Transverse colon (tissue), 4 donors: ENCODE data around the gene ZBTB16. TPM values are rescaled to one million over a fixed set of nuclear protein-coding genes. Genes with fewer than 3 reads are reported as not detected.

Source experiments
- DNase-seq: peaks from one replicate; pipeline ENCODE4 v3.0.0-alpha.2; 2019
- H3K27ac ChIP-seq, 4 donors: fragments of 200-600 bp; sonication (generic); 2 replicates each; pipeline ENCODE4 v1.5.1; 2016 to 2018; ENCODE audit warnings: inconsistent platforms in 4 of 4
- H3K27me3 ChIP-seq: fragments of 200-600 bp; sonication (generic); 2 replicates; pipeline ENCODE4 v1.5.1; 2017; ENCODE audit warnings: inconsistent platforms
- H3K36me3 ChIP-seq, 4 donors: fragments of 200-600 bp; sonication (generic); 2 replicates each; pipeline ENCODE4 v1.5.1; 2017 to 2019; ENCODE audit warnings: inconsistent platforms in 4 of 4
- H3K4me1 ChIP-seq, 4 donors: fragments of 200-600 bp; sonication (generic); 2 replicates each; pipeline ENCODE4 v1.5.1; 2017 to 2020; ENCODE audit warnings: inconsistent platforms in 4 of 4
- H3K4me3 ChIP-seq, 4 donors: fragments of 200-600 bp; sonication (generic); 1 replicate in 1 of 4; 2 replicates in 3 of 4; pipeline versions ENCODE4 v1.5.1 to v1.6.1; 2017 to 2019; ENCODE audit warnings: inconsistent platforms in 4 of 4
- H3K9me3 ChIP-seq, 2 donors: fragments of 200-600 bp; sonication (generic); 2 replicates each; pipeline ENCODE4 v1.5.1; 2017 to 2019; ENCODE audit warnings: inconsistent platforms in 2 of 2
- EP300 ChIP-seq: sonication (generic); formaldehyde crosslinking; IDR thresholded peaks from one replicate; pipeline ENCODE4 v1.6.1; 2017; ENCODE audit warnings: antibody characterized with exemption, low read depth
- POLR2A ChIP-seq: fragments of 450-650 bp; IDR thresholded peaks from one replicate; pipeline ENCODE4 v1.6.1; 2016; ENCODE audit warnings: antibody characterized with exemption, mild to moderate bottlenecking, moderate library complexity
- POLR2AphosphoS5 ChIP-seq, 3 donors: sonication (generic); formaldehyde crosslinking; IDR thresholded peaks; one replicate each; pipeline ENCODE4 v1.6.1; 2016; ENCODE audit warnings: antibody characterized with exemption in 3 of 3
- WGBS, 2 donors: methylation state at CpG; one replicate each; pipeline ENCODE4 v1.1.5; 2018; ENCODE audit warnings: low coverage in 1 of 2; 5-methylcytosine and 5-hydroxymethylcytosine counted together
- in situ Hi-C, 4 donors: fragments of 200-750 bp; cut with MboI; loops; one replicate each; pipeline versions ENCODE4 v1.15.0 to v1.15.1; 2017; ENCODE audit warnings: low sequenced_read_pairs in 3 of 4, low pct_ligation_motif_present in 1 of 4, low pct_unique_long_range_greater_than_20kb in 1 of 4
- intact Hi-C: fragments of 100-400 bp; cut with DNase I; formaldehyde crosslinking; loops from one replicate; pipeline ENCODE4 v1.15.1; 2023; ENCODE audit warnings: low total_unique reads
- total RNA-seq, 4 donors: library from RNA; depleted of rRNA; stranded (reverse); fragments of >200 nt; gene quantifications; one replicate each; pipeline ENCODE4 v1.1.0, GENCODE V29; 2016
- TF ChIP-seq, protein P1 (sequence below), 5 experiments: fragments of 200-600 bp in 3 of 5; fragments of 450-650 bp in 2 of 5; sonication (generic) in 3 of 5; IDR thresholded peaks; 1 replicate in 2 of 5; 2 replicates in 3 of 5; pipeline ENCODE4 v1.5.1; 2016 to 2017; ENCODE audit warnings: antibody characterized with exemption in 5 of 5, inconsistent platforms in 3 of 5, mild to moderate bottlenecking in 2 of 5, moderate library complexity in 1 of 5

The ZBTB16 gene
- total RNA-seq, 4 donors from 2014 or later = 108 to 271 (median 155) TPM

DNA sequence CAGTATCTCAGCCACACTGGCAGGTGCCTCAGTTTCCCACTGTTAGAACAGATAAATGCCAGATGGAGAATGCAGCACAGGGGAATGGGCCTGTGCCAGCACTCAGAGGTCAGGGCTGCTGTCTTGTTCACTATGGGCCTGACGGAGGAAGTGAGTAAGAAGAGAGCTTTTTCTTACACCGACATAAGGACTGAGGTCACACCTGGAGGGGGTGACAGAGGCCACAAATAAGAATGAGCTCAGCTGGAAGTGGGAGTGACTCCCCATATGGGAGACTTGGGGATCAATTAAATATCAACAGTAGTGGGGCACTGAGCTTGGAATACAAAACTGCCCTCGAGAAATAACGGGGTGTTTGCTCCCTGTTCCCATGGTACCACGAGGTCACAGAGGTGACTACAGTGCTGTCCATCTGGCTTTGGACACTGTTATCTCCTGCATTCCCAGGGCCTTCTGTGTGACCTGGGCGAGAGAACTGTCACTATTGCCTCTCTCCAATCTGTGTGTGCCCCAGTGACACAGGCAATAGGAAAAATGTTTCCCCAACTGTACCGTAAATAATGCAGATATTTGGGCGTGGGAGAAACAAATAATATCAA lies 142.6 kb downstream of the ZBTB16 start:
- Histone ChIP-seq H3K27me3 (no peaks in the 10 kb centered on the region), H3K4me1 (peaks cover 12 to 35% (median 23%) of the 10 kb centered on the region in 4 donors), H3K36me3 (peaks cover 0 to 5% (median 0%) of the 10 kb centered on the region in 4 donors), H3K4me3 (no peak overlapping the region), H3K9me3 (no peaks in the 10 kb centered on the region), H3K27ac (peak overlapping the region in 3 of 4 donors; percentile 88 to 91 (median 89))
- DNase-seq = no peak
- 79 to 93% methylated on average over 3 to 8 of the region's 8 CpGs for WGBS, 2 donors
- in situ Hi-C loops = no loop called here
- intact Hi-C loops = no loop called here
- TF ChIP-seq POLR2A (no peak), EP300 (no peak), POLR2AphosphoS5 (IDR thresholded peaks at IDR 0.05) (no peak)
- TF ChIP-seq, protein P1, sequence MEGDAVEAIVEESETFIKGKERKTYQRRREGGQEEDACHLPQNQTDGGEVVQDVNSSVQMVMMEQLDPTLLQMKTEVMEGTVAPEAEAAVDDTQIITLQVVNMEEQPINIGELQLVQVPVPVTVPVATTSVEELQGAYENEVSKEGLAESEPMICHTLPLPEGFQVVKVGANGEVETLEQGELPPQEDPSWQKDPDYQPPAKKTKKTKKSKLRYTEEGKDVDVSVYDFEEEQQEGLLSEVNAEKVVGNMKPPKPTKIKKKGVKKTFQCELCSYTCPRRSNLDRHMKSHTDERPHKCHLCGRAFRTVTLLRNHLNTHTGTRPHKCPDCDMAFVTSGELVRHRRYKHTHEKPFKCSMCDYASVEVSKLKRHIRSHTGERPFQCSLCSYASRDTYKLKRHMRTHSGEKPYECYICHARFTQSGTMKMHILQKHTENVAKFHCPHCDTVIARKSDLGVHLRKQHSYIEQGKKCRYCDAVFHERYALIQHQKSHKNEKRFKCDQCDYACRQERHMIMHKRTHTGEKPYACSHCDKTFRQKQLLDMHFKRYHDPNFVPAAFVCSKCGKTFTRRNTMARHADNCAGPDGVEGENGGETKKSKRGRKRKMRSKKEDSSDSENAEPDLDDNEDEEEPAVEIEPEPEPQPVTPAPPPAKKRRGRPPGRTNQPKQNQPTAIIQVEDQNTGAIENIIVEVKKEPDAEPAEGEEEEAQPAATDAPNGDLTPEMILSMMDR (IDR thresholded peaks at IDR 0.05) = no peak

DNA sequence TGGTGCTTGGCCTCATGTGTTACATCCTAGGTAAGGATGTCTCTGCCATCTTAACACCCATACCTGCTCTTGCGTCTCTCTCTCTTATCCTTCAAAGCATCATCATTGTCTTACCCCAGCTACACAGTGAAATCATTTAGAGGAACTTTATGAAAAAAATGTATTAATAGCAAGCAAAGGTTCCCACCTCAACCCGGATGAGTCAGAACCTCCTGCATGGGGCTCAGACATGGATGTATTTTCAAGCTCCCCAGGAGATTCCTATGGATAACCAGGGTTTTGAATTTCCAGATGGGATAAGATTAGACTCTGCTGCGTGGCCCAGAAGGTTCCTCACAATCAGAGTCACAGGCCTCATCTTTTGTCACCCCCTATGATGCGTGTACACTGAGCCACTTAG lies 147.6 kb downstream of the ZBTB16 start:
- Histone ChIP-seq H3K27me3 (no peaks in the 10 kb centered on the region), H3K4me3 (no peak overlapping the region), H3K9me3 (no peaks in the 10 kb centered on the region), H3K36me3 (peaks cover 0 to 5% (median 0%) of the 10 kb centered on the region in 4 donors), H3K27ac (no peak overlapping the region), H3K4me1 (peaks cover 0 to 14% (median 7%) of the 10 kb centered on the region in 4 donors)
- in situ Hi-C loops = no loop called here
- 80 to 88% methylated on average over 2 to 4 of the region's 4 CpGs for WGBS, 2 donors
- intact Hi-C loops = no loop called here
- no peak for DNase-seq
- TF ChIP-seq POLR2A (no peak), POLR2AphosphoS5 (IDR thresholded peaks at IDR 0.05) (no peak), EP300 (no peak)
- TF ChIP-seq, protein P1 (IDR thresholded peaks at IDR 0.05) = no peak

DNA sequence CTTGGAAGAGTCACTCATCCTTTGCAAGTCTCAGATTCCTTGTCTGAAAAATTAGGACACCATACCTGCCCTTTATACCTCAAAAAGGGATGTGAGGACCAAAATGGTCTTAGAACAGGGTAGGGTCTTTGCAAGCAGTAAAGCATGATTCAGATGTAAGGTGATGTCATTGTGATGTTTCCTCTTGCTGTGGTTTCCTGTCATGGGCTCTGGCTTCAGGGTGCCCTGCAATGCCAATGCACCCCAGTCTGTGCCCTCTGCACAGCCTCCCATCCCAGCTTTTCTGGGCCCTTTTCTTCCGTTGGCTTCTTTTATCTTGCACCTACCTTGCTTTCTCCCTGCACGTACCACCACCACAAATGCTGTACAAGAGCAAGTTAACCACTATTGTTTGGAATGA lies 148.9 kb downstream of the ZBTB16 start:
- peaks cover 0 to 14% (median 6%) of the 10 kb centered on the region in 4 donors for H3K4me1 ChIP-seq
- in situ Hi-C loops (no loop called here), intact Hi-C loops (no loop called here)
- no peak for DNase-seq
- TF ChIP-seq EP300 = no peak
- TF ChIP-seq, protein P1 (IDR thresholded peaks at IDR 0.05) = no peak
- TF ChIP-seq POLR2A = no peak
- TF ChIP-seq POLR2AphosphoS5 (IDR thresholded peaks at IDR 0.05) = peak in 1 of 3 donors; percentile 4
- no peaks in the 10 kb centered on the region for H3K9me3 ChIP-seq
- H3K27me3 ChIP-seq = no peaks in the 10 kb centered on the region
- no peak overlapping the region for H3K27ac ChIP-seq
- peaks cover 0 to 5% (median 0%) of the 10 kb centered on the region in 4 donors for H3K36me3 ChIP-seq
- 84 to 92% methylated on average over 2 of the region's 2 CpGs for WGBS, 2 donors
- H3K4me3 ChIP-seq = no peak overlapping the region

DNA sequence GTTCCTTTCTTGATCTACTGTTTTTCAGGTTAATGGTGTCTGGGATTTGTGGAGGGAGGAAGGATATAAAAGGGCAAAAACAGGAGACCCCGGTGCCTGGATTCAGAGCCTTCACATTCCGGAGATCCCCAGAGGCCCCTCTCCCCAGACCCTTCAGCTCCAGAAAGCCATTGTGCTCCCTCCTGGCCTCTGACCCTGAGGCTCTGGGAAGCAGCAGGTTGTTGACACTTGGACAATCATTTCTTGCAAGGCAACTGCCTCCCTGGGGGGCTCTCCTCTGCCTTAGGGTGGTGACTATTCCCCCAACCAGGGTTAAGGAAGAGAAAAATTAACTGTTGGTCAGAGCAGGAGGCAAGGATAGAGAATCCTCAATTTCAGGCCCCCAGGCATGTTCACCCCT lies 149.8 kb downstream of the ZBTB16 start:
- no peaks in the 10 kb centered on the region for H3K27me3 ChIP-seq
- no peaks in the 10 kb centered on the region for H3K9me3 ChIP-seq
- TF ChIP-seq, protein P1 (IDR thresholded peaks at IDR 0.05) = no peak
- TF ChIP-seq EP300 = no peak
- TF ChIP-seq POLR2A = no peak
- in situ Hi-C loops = no loop called here
- no peak for DNase-seq
- WGBS, 2 donors = 78% methylated on average over 2 of the region's 2 CpGs; no CpG with 5 or more reads in 1 of the 2 donors
- H3K4me3 ChIP-seq = no peak overlapping the region
- intact Hi-C loops = no loop called here
- H3K36me3 ChIP-seq = peaks cover 0 to 4% (median 0%) of the 10 kb centered on the region in 4 donors
- peak overlapping the region in 1 of 4 donors; percentile 12 for H3K27ac ChIP-seq
- H3K4me1 ChIP-seq = peaks cover 0 to 14% (median 6%) of the 10 kb centered on the region in 4 donors
